Measurements from ENCODE around the gene ECHDC3.

The ECHDC3 gene

DNA sequence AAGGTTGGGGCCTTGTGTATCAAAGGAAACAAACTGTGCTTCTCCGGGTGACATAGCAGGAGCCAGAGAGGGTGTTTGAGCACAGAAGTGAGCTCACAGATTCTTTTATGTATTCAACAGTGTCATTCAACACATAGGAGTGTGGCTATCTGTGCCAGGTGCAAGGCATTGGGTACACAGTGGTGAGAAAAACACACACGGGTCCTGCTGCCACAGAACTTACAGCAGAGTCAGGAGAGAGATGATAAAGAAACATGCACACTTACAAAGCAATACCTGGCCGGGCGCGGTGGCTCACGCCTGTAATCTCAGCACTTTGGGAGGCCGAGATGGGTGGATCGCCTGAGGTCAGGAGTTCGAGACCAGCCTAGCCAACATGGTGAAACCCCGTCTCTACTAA is 16.3 kb upstream of the ECHDC3 start:
- H3K4me3 ChIP-seq (ENCODE audit: low read length, poor library complexity, severe bottlenecking), result no peak overlapping the region
- no peaks in the 10 kb centered on the region for H3K36me3 ChIP-seq (ENCODE audit: insufficient read depth, low read length)
- no peaks in the 10 kb centered on the region for H3K9me2 ChIP-seq (replicated peaks; ENCODE audit: low read depth, low read length)
- no peaks in the 10 kb centered on the region for H3F3A ChIP-seq (ENCODE audit: low read depth)
- no peak overlapping the region for H2AFZ ChIP-seq (ENCODE audit: low read length)
- no peak overlapping the region for H3K9ac ChIP-seq (ENCODE audit: low read depth, low read length, poor library complexity, severe bottlenecking)
- no peaks in the 10 kb centered on the region for H4K20me1 ChIP-seq (ENCODE audit: insufficient read depth, low read length, poor library complexity, severe bottlenecking)
- H3K27me3 ChIP-seq (ENCODE audit: insufficient read depth, low read length, poor library complexity, severe bottlenecking), result no peaks in the 10 kb centered on the region
- H3K9me3 ChIP-seq (ENCODE audit: insufficient read depth, low read depth, low read length), result peaks cover 6% of the 10 kb centered on the region; the same call in 1 of the 2 replicates
- no peak for TF ChIP-seq EZH2phosphoT487 (IDR thresholded peaks at IDR 0.05; ENCODE audit: borderline replicate concordance)
- TF ChIP-seq, protein P1, sequence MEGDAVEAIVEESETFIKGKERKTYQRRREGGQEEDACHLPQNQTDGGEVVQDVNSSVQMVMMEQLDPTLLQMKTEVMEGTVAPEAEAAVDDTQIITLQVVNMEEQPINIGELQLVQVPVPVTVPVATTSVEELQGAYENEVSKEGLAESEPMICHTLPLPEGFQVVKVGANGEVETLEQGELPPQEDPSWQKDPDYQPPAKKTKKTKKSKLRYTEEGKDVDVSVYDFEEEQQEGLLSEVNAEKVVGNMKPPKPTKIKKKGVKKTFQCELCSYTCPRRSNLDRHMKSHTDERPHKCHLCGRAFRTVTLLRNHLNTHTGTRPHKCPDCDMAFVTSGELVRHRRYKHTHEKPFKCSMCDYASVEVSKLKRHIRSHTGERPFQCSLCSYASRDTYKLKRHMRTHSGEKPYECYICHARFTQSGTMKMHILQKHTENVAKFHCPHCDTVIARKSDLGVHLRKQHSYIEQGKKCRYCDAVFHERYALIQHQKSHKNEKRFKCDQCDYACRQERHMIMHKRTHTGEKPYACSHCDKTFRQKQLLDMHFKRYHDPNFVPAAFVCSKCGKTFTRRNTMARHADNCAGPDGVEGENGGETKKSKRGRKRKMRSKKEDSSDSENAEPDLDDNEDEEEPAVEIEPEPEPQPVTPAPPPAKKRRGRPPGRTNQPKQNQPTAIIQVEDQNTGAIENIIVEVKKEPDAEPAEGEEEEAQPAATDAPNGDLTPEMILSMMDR (conservative IDR thresholded peaks at IDR 0.05; ENCODE audit: low read length), result no peak
- no peaks in the 10 kb centered on the region for H3K4me1 ChIP-seq (ENCODE audit: insufficient read depth, low read length, poor library complexity, severe bottlenecking)
- no peak overlapping the region for H3K4me2 ChIP-seq (ENCODE audit: low read depth, low read length, poor library complexity, severe bottlenecking)
- no peaks in the 10 kb centered on the region for H3K79me2 ChIP-seq (ENCODE audit: insufficient read depth, low read length)

DNA sequence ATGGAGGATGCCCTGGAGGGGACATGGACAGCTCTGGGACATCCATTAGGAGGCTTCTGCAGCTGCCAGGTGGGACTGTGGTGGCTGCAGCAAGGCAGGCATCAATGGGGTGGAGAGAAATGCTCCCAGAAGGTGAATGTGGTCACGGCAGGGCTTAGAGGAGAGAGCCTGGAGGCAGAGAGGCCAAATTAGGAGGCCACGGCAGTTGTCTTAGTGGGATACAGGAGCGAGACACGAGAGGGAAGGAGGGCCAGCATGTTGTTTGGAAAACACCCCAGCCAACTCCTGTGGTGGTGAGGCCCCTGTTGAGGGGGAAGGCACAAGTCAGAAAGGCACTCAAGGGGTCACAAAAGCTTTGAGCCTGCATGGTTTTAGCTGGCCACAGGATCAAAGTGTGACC is 14.6 kb upstream of the ECHDC3 start:
- no peak overlapping the region for H3K4me2 ChIP-seq (ENCODE audit: low read depth, low read length, poor library complexity, severe bottlenecking)
- no peaks in the 10 kb centered on the region for H3K9me2 ChIP-seq (replicated peaks; ENCODE audit: low read depth, low read length)
- no peak overlapping the region for H2AFZ ChIP-seq (ENCODE audit: low read length)
- H3K9ac ChIP-seq (ENCODE audit: low read depth, low read length, poor library complexity, severe bottlenecking), result no peak overlapping the region
- H3K36me3 ChIP-seq (ENCODE audit: insufficient read depth, low read length), result no peaks in the 10 kb centered on the region
- no peak overlapping the region for H3K4me3 ChIP-seq (ENCODE audit: low read length, poor library complexity, severe bottlenecking)
- peaks cover 6% of the 10 kb centered on the region; the same call in 1 of the 2 replicates for H3K9me3 ChIP-seq (ENCODE audit: insufficient read depth, low read depth, low read length)
- H4K20me1 ChIP-seq (ENCODE audit: insufficient read depth, low read length, poor library complexity, severe bottlenecking), result no peaks in the 10 kb centered on the region
- no peaks in the 10 kb centered on the region for H3K27me3 ChIP-seq (ENCODE audit: insufficient read depth, low read length, poor library complexity, severe bottlenecking)
- H3F3A ChIP-seq (ENCODE audit: low read depth), result no peaks in the 10 kb centered on the region
- no peaks in the 10 kb centered on the region for H3K4me1 ChIP-seq (ENCODE audit: insufficient read depth, low read length, poor library complexity, severe bottlenecking)
- no peaks in the 10 kb centered on the region for H3K79me2 ChIP-seq (ENCODE audit: insufficient read depth, low read length)
- TF ChIP-seq EZH2phosphoT487 (IDR thresholded peaks at IDR 0.05; ENCODE audit: borderline replicate concordance), result no peak
- TF ChIP-seq, protein P1 (conservative IDR thresholded peaks at IDR 0.05; ENCODE audit: low read length), result no peak

DNA sequence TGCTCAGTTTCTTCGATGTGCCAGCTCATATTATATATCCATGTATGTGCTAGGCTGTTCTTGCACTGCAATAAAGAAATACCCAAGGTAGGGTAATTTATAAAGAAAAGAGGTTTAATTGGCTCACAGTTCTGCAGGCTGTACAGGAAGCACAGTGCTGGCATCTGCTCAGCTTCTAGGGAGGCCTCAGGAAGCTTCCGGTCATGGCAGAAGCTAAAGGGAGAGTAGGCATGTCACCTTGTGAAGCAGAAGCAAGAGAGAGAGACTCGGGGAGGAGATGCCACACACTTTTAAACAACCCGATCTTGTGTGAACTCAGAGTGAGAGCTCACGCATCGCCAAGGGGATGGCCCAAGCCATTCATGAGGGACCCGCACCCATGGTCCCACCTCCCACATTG is 13.8 kb upstream of the ECHDC3 start:
- Histone ChIP-seq H3K36me3 (ENCODE audit: insufficient read depth, low read length) (no peaks in the 10 kb centered on the region), H3K4me1 (ENCODE audit: insufficient read depth, low read length, poor library complexity, severe bottlenecking) (no peaks in the 10 kb centered on the region), H3F3A (ENCODE audit: low read depth) (no peaks in the 10 kb centered on the region), H3K9me3 (ENCODE audit: insufficient read depth, low read depth, low read length) (peaks cover 6% of the 10 kb centered on the region; the same call in 1 of the 2 replicates), H3K79me2 (ENCODE audit: insufficient read depth, low read length) (no peaks in the 10 kb centered on the region), H3K4me2 (ENCODE audit: low read depth, low read length, poor library complexity, severe bottlenecking) (no peak overlapping the region), H3K9me2 (replicated peaks; ENCODE audit: low read depth, low read length) (no peaks in the 10 kb centered on the region), H3K27me3 (ENCODE audit: insufficient read depth, low read length, poor library complexity, severe bottlenecking) (no peaks in the 10 kb centered on the region), H2AFZ (ENCODE audit: low read length) (no peak overlapping the region), H3K4me3 (ENCODE audit: low read length, poor library complexity, severe bottlenecking) (no peak overlapping the region), H3K9ac (ENCODE audit: low read depth, low read length, poor library complexity, severe bottlenecking) (no peak overlapping the region), H4K20me1 (ENCODE audit: insufficient read depth, low read length, poor library complexity, severe bottlenecking) (no peaks in the 10 kb centered on the region)
- TF ChIP-seq, protein P1 (conservative IDR thresholded peaks at IDR 0.05; ENCODE audit: low read length), result no peak
- no peak for TF ChIP-seq EZH2phosphoT487 (IDR thresholded peaks at IDR 0.05; ENCODE audit: borderline replicate concordance)

All from Loucy (cell line).